Measurements from ENCODE around the gene OTOP3.
A peak's percentile ranks its signal among the peaks of the same experiment; 100 is the strongest.

OTOP3 gene

DNA sequence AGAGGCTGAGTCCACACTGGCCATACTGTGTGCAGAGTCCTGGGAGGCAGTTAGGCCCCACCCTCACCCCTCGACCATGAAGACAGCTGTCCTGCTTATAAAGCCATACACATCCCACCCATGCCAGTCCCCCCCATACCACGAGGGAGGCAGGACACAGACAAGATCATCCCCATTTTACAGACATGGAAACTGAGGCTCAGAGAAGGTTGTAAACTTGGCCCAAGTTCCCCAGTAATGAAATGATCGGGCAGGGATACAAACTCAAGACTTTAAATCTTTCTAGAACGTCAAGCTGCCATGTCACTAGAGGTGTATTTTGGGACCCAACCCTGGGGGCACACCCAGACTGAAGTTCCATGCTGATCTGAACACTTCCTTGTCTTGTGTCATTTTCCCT is 20.4 kb downstream of the OTOP3 start:
- no peak for TF ChIP-seq CREB1 (IDR thresholded peaks at IDR 0.05; ENCODE audit: low read depth)
- no peak for TF ChIP-seq ZBTB7A (IDR thresholded peaks at IDR 0.05; ENCODE audit: low read depth)
- no peak for TF ChIP-seq RAD21 (IDR thresholded peaks at IDR 0.05; ENCODE audit: low read depth)

- no peak for TF ChIP-seq EGR1 (IDR thresholded peaks at IDR 0.05)
- TF ChIP-seq YY1 (IDR thresholded peaks at IDR 0.05; ENCODE audit: low read depth), result no peak
- TF ChIP-seq USF1 (IDR thresholded peaks at IDR 0.05), result no peak
- no peak for TF ChIP-seq TCF12 (IDR thresholded peaks at IDR 0.05; ENCODE audit: low read depth)
- peak; percentile 74 for TF ChIP-seq ZBTB7A (IDR thresholded peaks at IDR 0.05; ENCODE audit: low read depth)
- TF ChIP-seq NFIC (IDR thresholded peaks at IDR 0.05), result no peak
- no peak for TF ChIP-seq TEAD4 (IDR thresholded peaks at IDR 0.05)
- TF ChIP-seq CREB1 (IDR thresholded peaks at IDR 0.05; ENCODE audit: low read depth), result no peak
- TF ChIP-seq, protein P1, sequence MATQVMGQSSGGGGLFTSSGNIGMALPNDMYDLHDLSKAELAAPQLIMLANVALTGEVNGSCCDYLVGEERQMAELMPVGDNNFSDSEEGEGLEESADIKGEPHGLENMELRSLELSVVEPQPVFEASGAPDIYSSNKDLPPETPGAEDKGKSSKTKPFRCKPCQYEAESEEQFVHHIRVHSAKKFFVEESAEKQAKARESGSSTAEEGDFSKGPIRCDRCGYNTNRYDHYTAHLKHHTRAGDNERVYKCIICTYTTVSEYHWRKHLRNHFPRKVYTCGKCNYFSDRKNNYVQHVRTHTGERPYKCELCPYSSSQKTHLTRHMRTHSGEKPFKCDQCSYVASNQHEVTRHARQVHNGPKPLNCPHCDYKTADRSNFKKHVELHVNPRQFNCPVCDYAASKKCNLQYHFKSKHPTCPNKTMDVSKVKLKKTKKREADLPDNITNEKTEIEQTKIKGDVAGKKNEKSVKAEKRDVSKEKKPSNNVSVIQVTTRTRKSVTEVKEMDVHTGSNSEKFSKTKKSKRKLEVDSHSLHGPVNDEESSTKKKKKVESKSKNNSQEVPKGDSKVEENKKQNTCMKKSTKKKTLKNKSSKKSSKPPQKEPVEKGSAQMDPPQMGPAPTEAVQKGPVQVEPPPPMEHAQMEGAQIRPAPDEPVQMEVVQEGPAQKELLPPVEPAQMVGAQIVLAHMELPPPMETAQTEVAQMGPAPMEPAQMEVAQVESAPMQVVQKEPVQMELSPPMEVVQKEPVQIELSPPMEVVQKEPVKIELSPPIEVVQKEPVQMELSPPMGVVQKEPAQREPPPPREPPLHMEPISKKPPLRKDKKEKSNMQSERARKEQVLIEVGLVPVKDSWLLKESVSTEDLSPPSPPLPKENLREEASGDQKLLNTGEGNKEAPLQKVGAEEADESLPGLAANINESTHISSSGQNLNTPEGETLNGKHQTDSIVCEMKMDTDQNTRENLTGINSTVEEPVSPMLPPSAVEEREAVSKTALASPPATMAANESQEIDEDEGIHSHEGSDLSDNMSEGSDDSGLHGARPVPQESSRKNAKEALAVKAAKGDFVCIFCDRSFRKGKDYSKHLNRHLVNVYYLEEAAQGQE (IDR thresholded peaks at IDR 0.05; ENCODE audit: low read depth), result no peak
- TF ChIP-seq FOXM1 (IDR thresholded peaks at IDR 0.05; ENCODE audit: borderline replicate concordance, low read depth), result no peak
- TF ChIP-seq CEBPB (IDR thresholded peaks at IDR 0.05), result no peak
- TF ChIP-seq TAF1 (IDR thresholded peaks at IDR 0.05; ENCODE audit: low read depth), result no peak
- no peak for TF ChIP-seq EP300 (IDR thresholded peaks at IDR 0.05; ENCODE audit: borderline replicate concordance)
- TF ChIP-seq, protein P2, sequence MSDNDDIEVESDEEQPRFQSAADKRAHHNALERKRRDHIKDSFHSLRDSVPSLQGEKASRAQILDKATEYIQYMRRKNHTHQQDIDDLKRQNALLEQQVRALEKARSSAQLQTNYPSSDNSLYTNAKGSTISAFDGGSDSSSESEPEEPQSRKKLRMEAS (IDR thresholded peaks at IDR 0.05), result peak; percentile 52; the same call in 1 of the 2 replicates
- peak; percentile 98 for TF ChIP-seq RAD21 (IDR thresholded peaks at IDR 0.05; ENCODE audit: low read depth)
Observed at GRCh38 chr17:74957935-74958740, 22.4 kb downstream of the OTOP3 start.

DNA sequence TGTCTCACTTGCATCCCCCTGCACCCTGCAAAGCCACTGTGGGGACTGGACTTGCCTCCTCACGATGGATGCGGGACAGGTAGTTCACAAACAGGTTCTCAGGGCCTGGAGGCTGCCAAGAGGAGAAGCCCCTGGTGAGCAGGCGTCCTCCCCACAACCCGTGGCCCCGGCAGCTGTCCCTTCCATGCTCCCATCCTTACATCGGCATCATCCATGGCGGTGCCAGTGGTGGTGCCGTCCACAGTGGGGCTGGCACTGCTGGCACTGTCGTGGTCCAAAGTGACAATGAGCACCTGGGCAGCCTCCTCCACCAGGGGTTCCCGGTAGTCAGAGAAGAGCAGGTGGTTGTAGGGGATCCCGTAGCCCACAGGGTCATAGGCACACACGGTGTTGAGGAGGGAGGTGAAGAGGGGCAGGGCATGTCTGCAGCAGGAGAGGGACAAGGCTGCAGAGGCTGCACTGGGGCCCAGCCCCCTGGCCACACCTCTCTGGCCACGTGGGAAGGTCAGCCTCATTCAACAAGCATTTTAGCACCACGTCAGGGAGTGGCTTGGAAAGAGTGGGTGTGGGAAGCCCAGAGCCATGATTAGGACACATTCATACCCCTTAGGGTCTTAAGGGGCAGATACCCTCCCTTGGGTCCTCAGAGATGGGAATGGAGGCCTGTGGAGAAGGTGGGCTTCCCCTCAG is 24.3 kb downstream of the OTOP3 start:
- no peak for TF ChIP-seq EGR1 (IDR thresholded peaks at IDR 0.05)
- TF ChIP-seq, protein P2 (IDR thresholded peaks at IDR 0.05), result 0 out of 2 replicates have a peak, but pooled peaks have one; percentile 27
- no peak for TF ChIP-seq YY1 (IDR thresholded peaks at IDR 0.05; ENCODE audit: low read depth)
- TF ChIP-seq USF1 (IDR thresholded peaks at IDR 0.05), result peak; percentile 82
- no peak for TF ChIP-seq ZBTB7A (IDR thresholded peaks at IDR 0.05; ENCODE audit: low read depth)
- TF ChIP-seq, protein P1 (IDR thresholded peaks at IDR 0.05; ENCODE audit: low read depth), result no peak
- TF ChIP-seq FOXM1 (IDR thresholded peaks at IDR 0.05; ENCODE audit: borderline replicate concordance, low read depth), result no peak

GRCh38 chr17:74960570-74961342 is 25.1 kb downstream of the OTOP3 start:
- TF ChIP-seq USF1 (IDR thresholded peaks at IDR 0.05) (peak; percentile 50; the same call in 1 of the 2 replicates), CEBPB (IDR thresholded peaks at IDR 0.05) (no peak)
- TF ChIP-seq, protein P2 (IDR thresholded peaks at IDR 0.05), result peak; percentile 58; the same call in 1 of the 2 replicates

All from Ishikawa (cell line).